Ascending aorta (tissue), 2 donors: ENCODE data around the gene LIN7A. TPM values are rescaled to one million over a fixed set of nuclear protein-coding genes. Genes with fewer than 3 reads are reported as not detected.

Experiments used
- DNase-seq, 2 donors: peaks; one replicate each; pipeline ENCODE4 v3.0.0-alpha.2; 2019; ENCODE audit warnings: low spot score in 2 of 2
- H3K27ac ChIP-seq, 2 donors: fragments of 200-600 bp; sonication (generic); one replicate each; pipeline ENCODE4 v1.5.1; 2016 to 2017; ENCODE audit warnings: mild to moderate bottlenecking in 1 of 2
- H3K27me3 ChIP-seq: fragments of 200-600 bp; sonication (generic); one replicate; pipeline ENCODE4 v1.5.1; 2017
- H3K36me3 ChIP-seq, 2 donors: fragments of 200-600 bp; sonication (generic); one replicate each; pipeline ENCODE4 v1.5.1; 2016
- H3K4me1 ChIP-seq, 2 donors: fragments of 200-600 bp; sonication (generic); one replicate each; pipeline ENCODE4 v1.5.1; 2016 to 2017; ENCODE audit warnings: mild to moderate bottlenecking in 1 of 2
- H3K4me3 ChIP-seq, 2 donors: fragments of 200-600 bp; sonication (generic); one replicate each; pipeline ENCODE4 v1.5.1; 2016 to 2017; ENCODE audit warnings: mild to moderate bottlenecking in 1 of 2
- H3K9me3 ChIP-seq, 2 donors: fragments of 200-600 bp; sonication (generic); one replicate each; pipeline ENCODE4 v1.5.1; 2016
- CTCF ChIP-seq, 3 experiments: fragments of 200-600 bp in 2 of 3; fragments of 450-650 bp in 1 of 3; sonication (generic) in 2 of 3; IDR thresholded peaks; one replicate each; pipeline ENCODE4 v1.5.1; 2016 to 2019; ENCODE audit warnings: antibody characterized with exemption in 3 of 3, mild to moderate bottlenecking in 1 of 3, moderate library complexity in 1 of 3
- intact Hi-C: fragments of 100-400 bp; cut with DNase I; formaldehyde crosslinking; loops from one replicate; pipeline ENCODE4 v1.15.1; 2023
- total RNA-seq: library from RNA; depleted of rRNA; stranded (reverse); fragments of >200 nt; gene quantifications from one replicate; pipeline ENCODE4 v1.1.0, GENCODE V29; 2016

Gene LIN7A
- total RNA-seq, 1 donor from 2014 or later, result 4.6 TPM

DNA sequence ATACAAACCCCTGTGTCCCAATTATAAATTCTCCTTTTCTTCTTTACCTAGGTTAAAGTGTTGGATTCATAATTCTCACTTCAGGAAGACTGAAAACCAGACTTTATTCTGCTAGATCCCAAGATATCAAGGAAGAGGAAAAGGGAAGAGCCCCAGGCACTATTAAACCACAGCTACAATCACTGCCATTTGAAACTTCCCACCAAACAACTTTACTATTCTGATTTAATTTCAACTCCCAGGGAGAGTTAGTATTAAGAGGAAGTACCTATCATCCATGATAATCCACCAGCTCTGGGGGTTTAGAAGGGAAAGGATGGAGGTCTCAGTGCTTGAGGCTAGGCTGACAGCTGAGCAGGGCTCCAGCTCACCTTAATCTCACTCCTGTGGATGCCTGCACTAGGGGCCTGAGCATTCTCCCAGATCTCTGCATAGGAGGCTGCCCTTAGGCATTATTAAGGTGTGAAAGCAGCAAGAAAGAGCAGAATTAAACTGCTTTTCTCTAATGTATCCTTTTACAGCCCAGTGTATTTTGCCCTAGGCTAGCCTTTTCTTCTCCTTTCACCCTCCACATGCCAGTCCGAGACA lies 168.1 kb downstream of the LIN7A start:
- no peaks in the 10 kb centered on the region for H3K4me1 ChIP-seq
- intact Hi-C loops, result loop anchor here (10.0 kb wide), 1 partner anchor 1365 kb away; no protein-coding TSS in a partner anchor
- no peak for TF ChIP-seq CTCF (IDR thresholded peaks at IDR 0.05)
- DNase-seq, result no peak
- no peaks in the 10 kb centered on the region for H3K36me3 ChIP-seq
- H3K27me3 ChIP-seq, result no peaks in the 10 kb centered on the region
- no peak overlapping the region for H3K4me3 ChIP-seq
- no peaks in the 10 kb centered on the region for H3K9me3 ChIP-seq
- H3K27ac ChIP-seq, result no peak overlapping the region

DNA sequence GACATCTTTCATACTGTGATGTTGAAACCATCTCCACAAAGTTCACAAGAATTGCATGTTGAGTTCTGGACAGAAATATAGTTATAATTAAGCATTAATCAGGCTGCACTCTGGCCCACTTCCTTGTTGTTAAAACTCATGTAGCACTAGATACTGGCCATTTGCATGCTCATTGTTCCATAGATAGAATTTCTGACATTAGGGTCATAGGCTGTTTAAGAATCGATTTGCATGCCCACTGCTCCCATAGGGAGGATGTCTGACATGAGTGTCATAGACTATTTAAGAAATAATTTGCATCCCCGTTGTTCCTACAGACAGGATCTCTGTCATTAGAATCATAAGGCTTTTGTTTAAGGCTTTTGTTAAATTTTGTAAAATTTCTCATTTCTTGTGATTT lies 170.8 kb downstream of the LIN7A start:
- H3K9me3 ChIP-seq, result no peaks in the 10 kb centered on the region
- intact Hi-C loops, result loop anchor here (10.0 kb wide), 1 partner anchor 1362 kb away; no protein-coding TSS in a partner anchor
- DNase-seq, result no peak
- TF ChIP-seq CTCF (IDR thresholded peaks at IDR 0.05), result no peak
- no peaks in the 10 kb centered on the region for H3K27me3 ChIP-seq
- no peak overlapping the region for H3K4me3 ChIP-seq
- H3K4me1 ChIP-seq, result no peaks in the 10 kb centered on the region
- H3K36me3 ChIP-seq, result no peaks in the 10 kb centered on the region
- H3K27ac ChIP-seq, result no peak overlapping the region

DNA sequence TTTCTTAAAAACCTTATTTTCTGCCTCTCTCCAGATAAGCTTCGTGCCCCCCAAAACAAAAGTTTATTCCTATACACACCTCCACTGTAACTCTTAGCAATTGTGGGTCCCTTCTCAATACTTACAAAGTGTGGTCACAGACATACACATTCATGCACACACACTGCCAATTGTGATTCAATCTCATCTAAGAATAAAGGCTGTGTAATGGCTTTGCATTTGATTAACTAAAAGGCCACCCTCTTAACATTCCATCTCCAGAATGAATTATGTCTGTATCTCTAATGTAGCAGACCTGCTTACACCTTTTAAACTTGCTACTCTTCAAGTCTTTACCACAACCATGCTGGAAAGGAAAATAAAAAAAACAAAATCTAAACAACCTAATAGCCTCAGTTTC lies 171.5 kb downstream of the LIN7A start:
- TF ChIP-seq CTCF (IDR thresholded peaks at IDR 0.05), result no peak
- H3K27me3 ChIP-seq, result no peaks in the 10 kb centered on the region

GRCh38 chr12:80763874-80764273 lies 173.9 kb downstream of the LIN7A start:
- Histone ChIP-seq H3K27ac (no peak overlapping the region), H3K27me3 (no peaks in the 10 kb centered on the region), H3K36me3 (no peaks in the 10 kb centered on the region), H3K9me3 (no peaks in the 10 kb centered on the region), H3K4me1 (no peaks in the 10 kb centered on the region), H3K4me3 (no peak overlapping the region)
- peak in 2 of 3 experiments; percentile 52 to 59 for TF ChIP-seq CTCF (IDR thresholded peaks at IDR 0.05)
- no peak for DNase-seq
- intact Hi-C loops, result loop anchor here (1.0 to 10.0 kb wide), 3 partner anchors 291 to 1359 kb away; no protein-coding TSS in a partner anchor

More for the DNA sequence above, 171.5 kb downstream of the LIN7A start:
- Histone ChIP-seq H3K27ac (no peak overlapping the region), H3K9me3 (no peaks in the 10 kb centered on the region), H3K4me3 (no peak overlapping the region), H3K4me1 (no peaks in the 10 kb centered on the region), H3K36me3 (no peaks in the 10 kb centered on the region)
- intact Hi-C loops, result loop anchor here (10.0 kb wide), 1 partner anchor 1361 kb away; no protein-coding TSS in a partner anchor
- DNase-seq, result no peak

GRCh38 chr12:80761838-80762237 lies 175.9 kb downstream of the LIN7A start:
- DNase-seq, result no peak
- no peaks in the 10 kb centered on the region for H3K9me3 ChIP-seq
- no peaks in the 10 kb centered on the region for H3K4me1 ChIP-seq
- no peaks in the 10 kb centered on the region for H3K27me3 ChIP-seq
- intact Hi-C loops, result loop anchor here (10.0 kb wide), 1 partner anchor 1357 kb away; no protein-coding TSS in a partner anchor
- H3K27ac ChIP-seq, result no peak overlapping the region
- TF ChIP-seq CTCF (IDR thresholded peaks at IDR 0.05), result no peak
- H3K36me3 ChIP-seq, result no peaks in the 10 kb centered on the region
- no peak overlapping the region for H3K4me3 ChIP-seq
